Thoracic aorta (tissue), 2 donors: Measurements from ENCODE around the gene IER3IP1. TPM values are rescaled to one million over a fixed set of nuclear protein-coding genes. Genes with fewer than 3 reads are reported as not detected.

ENCODE experiments used
- ATAC-seq: fragments of 150-250 bp; one replicate; pipeline ENCODE4 v1.8.0; 2017; ENCODE audit warnings: low read depth; ENCODE audit not compliant: insufficient number of reproducible peaks, low FRiP score
- DNase-seq: peaks from one replicate; pipeline ENCODE4 v3.0.0-alpha.2; 2020; ENCODE audit warnings: low spot score
- H3K27ac ChIP-seq, 2 donors: fragments of 200-600 bp; sonication (generic); 1 replicate in 1 of 2; 2 replicates in 1 of 2; pipeline ENCODE4 v1.5.1; 2016; ENCODE audit warnings: mild to moderate bottlenecking in 2 of 2, moderate library complexity in 2 of 2
- H3K27me3 ChIP-seq: fragments of 200-600 bp; sonication (generic); replicated peaks from 2 replicates; pipeline ENCODE4 v1.6.0; 2016; ENCODE audit warnings: mild to moderate bottlenecking; ENCODE audit not compliant: insufficient read depth
- H3K36me3 ChIP-seq: fragments of 200-600 bp; sonication (generic); one replicate; pipeline ENCODE4 v1.5.1; 2016
- H3K4me1 ChIP-seq, 2 donors: fragments of 200-600 bp; sonication (generic); 1 replicate in 1 of 2; 2 replicates in 1 of 2; pipeline versions ENCODE4 v1.5.1 to v1.6.0; 2016; ENCODE audit warnings: low read depth in 2 of 2, mild to moderate bottlenecking in 1 of 2; ENCODE audit not compliant: control insufficient read depth in 1 of 2
- H3K4me3 ChIP-seq: fragments of 200-600 bp; sonication (generic); 2 replicates; pipeline ENCODE4 v1.5.1; 2016; ENCODE audit warnings: mild to moderate bottlenecking
- H3K9me3 ChIP-seq: fragments of 200-600 bp; sonication (generic); 2 replicates; pipeline ENCODE4 v1.5.1; 2016
- total RNA-seq, 2 donors: library from RNA; depleted of rRNA; stranded (reverse); fragments of >200 nt; gene quantifications; one replicate each; pipeline versions ENCODE4 v1.1.0 to v1.2.3, GENCODE V29; 2016
- TF ChIP-seq, protein P1 (sequence below): fragments of 200-600 bp; sonication (generic); IDR thresholded peaks from one replicate; pipeline ENCODE4 v1.5.1; 2019; ENCODE audit warnings: antibody characterized with exemption

The IER3IP1 gene
- total RNA-seq, 2 donors from 2014 or later, result 9.1 to 10.3 TPM

DNA sequence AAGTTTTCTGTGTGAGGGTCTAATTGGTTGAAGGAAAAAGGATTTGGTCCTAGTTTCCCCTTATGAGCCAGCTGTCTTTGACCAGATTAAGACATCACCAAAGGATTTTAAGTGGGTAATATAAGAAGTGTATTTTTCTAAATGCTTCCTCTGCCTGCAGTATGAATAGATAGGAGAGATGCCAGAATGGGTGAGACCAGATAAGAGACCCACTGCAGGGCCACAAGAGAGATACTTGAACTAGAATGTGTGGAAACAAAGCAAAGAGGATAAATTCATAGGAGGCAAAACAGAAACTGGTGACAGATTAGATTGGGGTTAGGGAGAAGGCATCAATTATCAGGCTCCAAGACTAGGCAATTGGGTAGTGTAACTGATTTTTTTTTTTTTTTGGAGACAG is 24.7 kb downstream of the IER3IP1 start:
- DNase-seq (no peak), ATAC-seq (no peak)
- no peaks in the 10 kb centered on the region for H3K9me3 ChIP-seq
- TF ChIP-seq, protein P1, sequence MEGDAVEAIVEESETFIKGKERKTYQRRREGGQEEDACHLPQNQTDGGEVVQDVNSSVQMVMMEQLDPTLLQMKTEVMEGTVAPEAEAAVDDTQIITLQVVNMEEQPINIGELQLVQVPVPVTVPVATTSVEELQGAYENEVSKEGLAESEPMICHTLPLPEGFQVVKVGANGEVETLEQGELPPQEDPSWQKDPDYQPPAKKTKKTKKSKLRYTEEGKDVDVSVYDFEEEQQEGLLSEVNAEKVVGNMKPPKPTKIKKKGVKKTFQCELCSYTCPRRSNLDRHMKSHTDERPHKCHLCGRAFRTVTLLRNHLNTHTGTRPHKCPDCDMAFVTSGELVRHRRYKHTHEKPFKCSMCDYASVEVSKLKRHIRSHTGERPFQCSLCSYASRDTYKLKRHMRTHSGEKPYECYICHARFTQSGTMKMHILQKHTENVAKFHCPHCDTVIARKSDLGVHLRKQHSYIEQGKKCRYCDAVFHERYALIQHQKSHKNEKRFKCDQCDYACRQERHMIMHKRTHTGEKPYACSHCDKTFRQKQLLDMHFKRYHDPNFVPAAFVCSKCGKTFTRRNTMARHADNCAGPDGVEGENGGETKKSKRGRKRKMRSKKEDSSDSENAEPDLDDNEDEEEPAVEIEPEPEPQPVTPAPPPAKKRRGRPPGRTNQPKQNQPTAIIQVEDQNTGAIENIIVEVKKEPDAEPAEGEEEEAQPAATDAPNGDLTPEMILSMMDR, result no peak
- peak overlapping the region; percentile 90 to 94 for H3K27ac ChIP-seq
- H3K4me1 ChIP-seq, result peaks cover 7 to 18% of the 10 kb centered on the region in 2 donors
- H3K4me3 ChIP-seq, result peak overlapping the region; percentile 80
- H3K36me3 ChIP-seq, result no peaks in the 10 kb centered on the region
- no peaks in the 10 kb centered on the region for H3K27me3 ChIP-seq

DNA sequence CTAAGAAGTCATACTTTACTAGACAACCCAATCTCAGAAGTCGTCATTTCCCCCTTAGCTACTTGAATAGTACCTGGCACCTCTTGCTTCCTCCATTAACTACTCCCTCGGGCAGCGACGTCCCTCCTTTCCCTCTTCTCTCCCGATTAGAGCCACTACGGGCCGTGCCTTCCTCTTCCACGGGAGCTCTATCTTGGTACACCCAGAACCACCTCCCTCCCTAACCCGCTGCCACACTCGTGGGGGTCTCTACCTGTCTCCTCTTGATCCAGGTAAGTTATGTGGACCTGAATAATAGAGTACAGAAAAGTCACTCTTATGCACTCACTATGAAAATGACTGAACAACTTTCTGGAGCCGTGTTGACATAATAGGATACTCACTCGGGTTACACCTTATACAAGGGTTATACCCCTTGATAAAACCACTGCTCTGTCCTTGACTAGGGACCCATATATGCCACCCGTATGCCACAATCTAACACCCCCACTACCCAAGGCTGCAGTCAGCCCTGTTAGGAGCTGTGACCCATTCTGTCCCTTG is 25.3 kb downstream of the IER3IP1 start:
- Histone ChIP-seq H3K9me3 (no peaks in the 10 kb centered on the region), H3K4me1 (peaks cover 7 to 18% of the 10 kb centered on the region in 2 donors), H3K27me3 (no peaks in the 10 kb centered on the region), H3K36me3 (no peaks in the 10 kb centered on the region), H3K27ac (peak overlapping the region; percentile 90 to 94), H3K4me3 (peak overlapping the region; percentile 80)
- TF ChIP-seq, protein P1, result no peak
- ATAC-seq (peak; percentile 20), DNase-seq (no peak)

DNA sequence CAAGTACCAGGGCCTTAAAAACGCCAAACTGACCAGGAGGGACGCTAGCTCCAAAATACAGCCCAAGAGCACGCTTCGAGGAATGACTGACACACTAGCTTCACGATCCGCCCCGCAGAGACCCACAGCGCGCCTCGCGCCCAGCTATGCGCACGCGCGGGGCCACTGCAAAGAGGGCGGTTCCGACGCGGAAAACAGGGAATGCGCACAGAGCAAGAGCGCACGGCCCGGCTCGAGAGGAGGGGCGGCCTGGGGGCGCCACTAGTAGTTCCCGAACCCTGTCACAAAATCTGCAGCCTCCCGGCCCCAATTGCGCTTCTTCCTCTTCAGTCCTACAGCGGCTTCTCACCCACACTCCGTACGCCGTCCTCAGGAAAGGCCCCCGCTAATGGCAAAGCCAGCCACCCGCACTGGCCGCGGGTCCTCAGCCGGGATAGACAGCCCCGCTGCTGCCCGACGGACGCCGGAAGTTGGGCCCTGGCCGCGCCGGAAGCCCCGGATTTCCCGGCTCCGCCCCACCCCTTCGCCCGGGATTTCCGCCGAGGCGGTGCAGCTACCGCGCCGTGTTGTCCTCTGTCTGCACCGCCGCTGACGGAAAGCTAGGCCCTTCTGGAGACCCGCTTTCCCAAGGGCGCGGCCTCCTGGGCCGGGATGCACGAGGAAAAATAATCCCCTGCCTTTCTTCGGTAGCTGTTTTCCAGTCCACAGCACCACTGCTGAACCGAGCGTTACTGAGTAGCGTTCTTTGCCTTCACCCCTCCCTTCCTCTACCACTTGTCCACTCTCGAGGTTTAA is 25.9 kb downstream of the IER3IP1 start, which contains the start of gene HDHD2:
Gene HDHD2 (minus strand): TSS at position 472 of the 795 bp plus-strand sequence. CDS start 14,061 bp downstream, outside the sequence.
- peak; percentile 38 for DNase-seq
- TF ChIP-seq, protein P1, result no peak
- peak within 1 kb of the TSS; percentile 90 to 94 for H3K27ac ChIP-seq
- peak; percentile 85 for ATAC-seq
- no peaks in the 10 kb centered on the region for H3K9me3 ChIP-seq
- no peaks in the 10 kb centered on the region for H3K36me3 ChIP-seq
- H3K27me3 ChIP-seq, result no peaks in the 10 kb centered on the region
- H3K4me1 ChIP-seq, result peaks cover 7 to 18% of the 10 kb centered on the region in 2 donors
- H3K4me3 ChIP-seq, result peak within 1 kb of the TSS; percentile 80

DNA sequence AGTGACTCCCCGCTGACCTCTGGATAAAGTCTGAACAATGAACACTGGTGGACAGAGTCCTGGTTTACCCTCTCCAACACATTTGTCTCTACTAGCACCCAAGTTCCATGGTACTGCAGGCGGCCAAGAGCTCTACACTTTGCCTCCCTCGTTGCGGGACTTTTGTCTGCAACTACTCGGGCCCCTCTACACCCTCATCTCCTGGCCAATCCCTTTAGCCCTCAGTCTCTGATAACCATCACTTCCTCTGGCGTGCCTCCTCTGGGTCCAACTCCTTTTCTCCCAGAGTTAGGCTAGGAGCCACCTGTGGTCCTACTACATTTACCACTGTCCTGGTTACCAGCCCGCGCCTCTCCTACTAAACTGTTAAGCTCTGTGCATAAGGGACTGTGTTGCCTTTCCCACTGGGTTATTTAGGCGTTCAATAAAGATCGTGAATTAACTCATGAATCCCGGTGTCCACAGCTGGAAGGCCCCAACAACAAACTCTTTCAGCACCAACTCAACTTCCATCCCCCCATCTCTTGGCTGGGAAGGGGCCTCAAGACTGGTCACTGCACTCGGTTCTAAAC is 26.6 kb downstream of the IER3IP1 start:
- Histone ChIP-seq H3K9me3 (no peaks in the 10 kb centered on the region), H3K36me3 (no peaks in the 10 kb centered on the region), H3K27me3 (no peaks in the 10 kb centered on the region), H3K4me1 (peaks cover 7 to 18% of the 10 kb centered on the region in 2 donors), H3K4me3 (peak overlapping the region; percentile 80), H3K27ac (peak overlapping the region; percentile 90 to 94)
- TF ChIP-seq, protein P1, result no peak
- no peak for ATAC-seq
- no peak for DNase-seq

DNA sequence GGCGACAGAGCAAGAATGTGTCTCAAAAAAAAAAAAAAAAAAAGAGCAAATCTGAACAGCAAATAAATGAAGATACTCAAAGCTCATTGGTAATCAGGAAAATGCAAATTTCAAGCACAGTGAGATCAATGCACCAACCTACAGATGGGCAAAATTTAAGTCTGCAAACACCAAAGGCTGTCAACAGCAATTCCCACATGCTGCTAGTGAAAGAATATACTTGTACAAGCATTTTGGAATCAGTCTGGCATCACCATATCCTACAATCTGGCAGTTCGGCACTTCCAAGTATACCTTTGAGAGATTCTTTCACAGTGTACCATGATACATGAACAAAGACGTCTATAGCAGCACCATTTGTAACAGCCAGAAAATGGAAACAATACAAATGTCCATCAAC is 30.0 kb downstream of the IER3IP1 start:
- ATAC-seq, result no peak
- TF ChIP-seq, protein P1, result no peak
- DNase-seq, result no peak
- Histone ChIP-seq H3K9me3 (no peaks in the 10 kb centered on the region), H3K27me3 (no peaks in the 10 kb centered on the region), H3K36me3 (no peaks in the 10 kb centered on the region), H3K4me3 (no peak overlapping the region), H3K4me1 (peaks cover 4 to 21% of the 10 kb centered on the region in 2 donors), H3K27ac (no peak overlapping the region)
